ENCODE results near the gene SPHK2.

GRCh38 chr19:48582168-48582567 lies 37.1 kb upstream of the SPHK2 start:
- TF ChIP-seq CTCF (conservative IDR thresholded peaks at IDR 0.05; ENCODE audit: low read depth, low read length) (no peak), EZH2 (IDR thresholded peaks at IDR 0.05; ENCODE audit: borderline replicate concordance, low read depth, low read length, poor library complexity, severe bottlenecking) (no peak)
